Hematopoietic multipotent progenitor cell treated with erythropoietin and hydrocortisone succinate and interleukin-3 and kit ligand, for 8 days (in vitro differentiated cells): ENCODE measurements around the gene NES.

ENCODE experiments used
- DNase-seq: peaks from one replicate; pipeline ENCODE4 v3.0.0-alpha.2; 2015

NES gene, protein sequence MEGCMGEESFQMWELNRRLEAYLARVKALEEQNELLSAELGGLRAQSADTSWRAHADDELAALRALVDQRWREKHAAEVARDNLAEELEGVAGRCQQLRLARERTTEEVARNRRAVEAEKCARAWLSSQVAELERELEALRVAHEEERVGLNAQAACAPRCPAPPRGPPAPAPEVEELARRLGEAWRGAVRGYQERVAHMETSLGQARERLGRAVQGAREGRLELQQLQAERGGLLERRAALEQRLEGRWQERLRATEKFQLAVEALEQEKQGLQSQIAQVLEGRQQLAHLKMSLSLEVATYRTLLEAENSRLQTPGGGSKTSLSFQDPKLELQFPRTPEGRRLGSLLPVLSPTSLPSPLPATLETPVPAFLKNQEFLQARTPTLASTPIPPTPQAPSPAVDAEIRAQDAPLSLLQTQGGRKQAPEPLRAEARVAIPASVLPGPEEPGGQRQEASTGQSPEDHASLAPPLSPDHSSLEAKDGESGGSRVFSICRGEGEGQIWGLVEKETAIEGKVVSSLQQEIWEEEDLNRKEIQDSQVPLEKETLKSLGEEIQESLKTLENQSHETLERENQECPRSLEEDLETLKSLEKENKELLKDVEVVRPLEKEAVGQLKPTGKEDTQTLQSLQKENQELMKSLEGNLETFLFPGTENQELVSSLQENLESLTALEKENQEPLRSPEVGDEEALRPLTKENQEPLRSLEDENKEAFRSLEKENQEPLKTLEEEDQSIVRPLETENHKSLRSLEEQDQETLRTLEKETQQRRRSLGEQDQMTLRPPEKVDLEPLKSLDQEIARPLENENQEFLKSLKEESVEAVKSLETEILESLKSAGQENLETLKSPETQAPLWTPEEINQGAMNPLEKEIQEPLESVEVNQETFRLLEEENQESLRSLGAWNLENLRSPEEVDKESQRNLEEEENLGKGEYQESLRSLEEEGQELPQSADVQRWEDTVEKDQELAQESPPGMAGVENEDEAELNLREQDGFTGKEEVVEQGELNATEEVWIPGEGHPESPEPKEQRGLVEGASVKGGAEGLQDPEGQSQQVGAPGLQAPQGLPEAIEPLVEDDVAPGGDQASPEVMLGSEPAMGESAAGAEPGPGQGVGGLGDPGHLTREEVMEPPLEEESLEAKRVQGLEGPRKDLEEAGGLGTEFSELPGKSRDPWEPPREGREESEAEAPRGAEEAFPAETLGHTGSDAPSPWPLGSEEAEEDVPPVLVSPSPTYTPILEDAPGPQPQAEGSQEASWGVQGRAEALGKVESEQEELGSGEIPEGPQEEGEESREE (N-terminal part only)

DNA sequence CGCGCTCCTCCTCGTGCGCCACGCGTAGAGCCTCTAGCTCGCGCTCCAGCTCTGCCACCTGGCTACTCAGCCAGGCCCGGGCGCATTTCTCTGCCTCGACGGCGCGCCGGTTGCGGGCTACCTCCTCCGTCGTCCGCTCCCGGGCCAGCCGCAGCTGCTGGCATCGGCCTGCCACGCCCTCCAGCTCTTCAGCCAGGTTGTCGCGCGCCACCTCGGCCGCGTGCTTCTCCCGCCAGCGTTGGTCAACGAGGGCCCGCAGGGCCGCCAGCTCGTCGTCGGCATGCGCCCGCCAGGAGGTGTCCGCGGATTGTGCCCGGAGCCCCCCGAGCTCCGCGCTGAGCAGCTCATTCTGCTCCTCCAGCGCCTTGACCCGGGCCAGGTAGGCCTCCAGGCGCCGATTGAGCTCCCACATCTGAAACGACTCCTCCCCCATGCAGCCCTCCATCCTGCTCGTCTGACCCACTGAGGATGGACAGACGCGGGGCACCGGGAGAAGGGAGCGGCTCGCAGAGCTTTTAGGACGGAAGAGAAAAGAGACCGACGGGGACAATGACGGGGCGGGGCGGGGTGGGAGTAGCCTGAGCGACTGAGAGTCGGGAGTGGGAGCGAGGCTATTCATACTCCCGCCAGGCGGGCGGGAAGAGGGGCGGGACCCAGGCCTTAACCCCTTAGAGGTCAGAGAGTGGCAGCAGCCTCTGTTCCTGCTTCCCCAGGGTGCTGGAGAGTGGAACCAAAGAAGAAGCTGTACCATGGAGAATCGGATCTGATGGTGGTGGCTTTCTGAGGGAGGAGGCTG, at the start of gene NES:
NES (minus strand) TSS at position 588 of the 796 bp plus-strand sequence; CDS start at position 445, 143 bp downstream.
- no peak for DNase-seq

DNA sequence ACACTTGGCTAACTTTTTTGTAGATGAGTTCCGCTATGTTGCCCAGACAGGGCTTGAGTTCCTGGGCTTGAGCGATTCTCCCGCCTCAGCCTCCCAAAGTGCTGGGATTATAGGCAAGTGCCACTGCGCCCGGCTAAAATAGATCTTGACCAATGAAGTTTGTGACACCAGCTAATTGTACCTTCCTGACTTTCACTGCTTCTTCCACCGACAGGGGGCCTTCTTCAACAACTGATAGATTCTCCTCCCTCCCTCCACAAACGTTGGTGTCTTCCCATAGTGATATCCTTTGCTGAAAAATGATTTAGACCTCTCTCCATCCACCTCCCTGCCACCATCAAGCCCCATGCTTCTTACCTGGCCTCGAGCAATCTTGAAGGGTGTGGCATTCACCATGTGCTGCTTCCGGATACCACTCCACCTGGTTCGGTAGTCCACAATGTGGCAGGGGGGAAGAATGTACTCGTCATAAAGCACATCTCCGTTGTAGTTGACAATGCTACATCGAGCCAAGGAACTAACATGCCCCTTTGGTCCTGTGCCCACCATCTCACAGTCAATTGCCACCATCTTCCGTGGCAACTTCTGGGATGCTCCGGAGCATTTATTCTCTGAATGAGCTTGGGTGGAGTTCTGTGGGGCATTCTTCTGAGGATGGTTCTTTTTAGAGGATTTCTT, 49.5 kb upstream of the NES start:
- DNase-seq: peak; percentile 86

DNA sequence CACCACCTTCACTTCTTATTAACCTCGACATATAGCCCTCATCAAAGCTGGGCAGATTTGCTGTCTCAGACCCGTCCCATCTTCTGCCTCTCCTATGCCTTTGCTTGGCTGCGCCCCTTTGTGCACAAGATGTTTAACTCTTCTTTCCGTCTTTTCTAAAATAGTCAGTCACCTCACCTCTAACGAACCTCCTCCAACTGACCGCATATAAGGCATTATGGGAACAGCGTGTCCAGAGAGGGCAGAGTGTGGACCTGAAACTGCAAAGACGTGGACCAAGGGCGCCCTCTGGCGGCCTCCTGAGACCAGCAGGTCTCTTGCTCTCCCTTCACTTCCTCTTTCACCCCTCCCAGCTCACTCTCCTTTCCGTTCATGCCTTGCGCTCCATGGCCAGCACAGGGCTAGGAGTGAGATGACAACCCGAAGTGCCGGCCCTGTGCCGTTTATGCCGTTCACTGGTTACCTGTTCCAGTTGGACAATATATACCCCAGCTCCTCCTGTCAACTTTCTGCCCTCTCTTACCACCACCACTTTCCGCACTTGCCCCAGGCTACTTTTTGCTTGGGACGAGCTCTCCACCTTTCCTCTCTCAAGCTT, 48.6 kb upstream of the NES start:
- peak; percentile 90 for DNase-seq

DNA sequence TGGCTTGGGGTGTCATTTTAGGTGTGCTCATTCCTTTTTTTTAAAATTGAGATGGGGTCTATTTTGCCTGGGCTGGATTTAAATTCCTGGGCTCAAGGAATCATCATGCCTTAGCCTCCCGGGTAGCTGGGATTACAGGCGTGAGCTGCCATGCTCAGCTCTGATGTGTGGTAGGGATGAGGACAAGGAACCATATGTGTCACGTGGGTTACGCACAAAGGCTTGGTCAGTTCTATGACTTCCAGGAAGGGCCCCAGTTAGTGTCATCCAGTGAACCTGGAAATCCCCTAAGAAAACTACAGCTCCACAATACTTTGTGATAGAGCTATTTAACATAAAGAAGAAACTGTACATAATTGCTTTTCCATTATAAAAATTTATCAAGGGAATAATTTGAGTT, 44.3 kb upstream of the NES start:
- no peak for DNase-seq

DNA sequence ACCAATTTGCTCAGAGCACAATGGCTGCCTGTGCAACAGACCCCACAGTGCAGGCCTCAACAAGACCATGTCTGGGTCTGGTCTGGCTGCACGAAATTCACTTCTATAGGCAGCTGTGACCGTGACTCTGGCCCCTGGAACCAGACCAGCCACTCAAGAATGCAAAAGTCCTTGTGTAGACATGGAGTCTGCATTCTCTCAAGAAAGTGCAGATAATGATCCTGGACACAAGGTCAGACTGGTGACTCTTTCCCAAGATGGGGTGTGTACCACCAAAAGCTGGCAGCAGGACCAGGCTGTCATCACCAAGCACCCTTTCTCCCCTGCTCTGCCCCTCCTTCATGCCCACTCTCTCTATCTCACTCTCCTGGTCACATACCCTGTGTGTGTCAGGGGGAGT, 43.9 kb upstream of the NES start:
- DNase-seq: no peak

DNA sequence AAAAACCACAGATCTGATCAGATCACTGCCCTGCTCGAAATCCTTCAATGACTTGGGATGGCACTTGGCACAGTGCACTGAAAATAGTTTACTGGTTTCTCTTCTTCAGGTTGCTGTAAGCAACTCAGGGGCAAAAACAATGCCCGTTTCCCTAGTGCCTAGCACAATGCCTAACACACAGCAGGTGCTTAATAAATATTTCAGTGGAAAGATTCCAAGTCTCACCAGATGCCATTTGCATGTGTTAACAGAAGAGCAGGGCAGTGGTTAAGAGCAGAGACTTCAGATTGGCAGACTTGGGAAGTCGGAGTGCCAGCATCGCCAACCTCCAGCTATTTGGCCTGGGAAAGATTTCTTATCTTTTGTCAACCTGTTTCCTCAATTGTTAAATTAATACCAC, 40.1 kb upstream of the NES start:
- no peak for DNase-seq

DNA sequence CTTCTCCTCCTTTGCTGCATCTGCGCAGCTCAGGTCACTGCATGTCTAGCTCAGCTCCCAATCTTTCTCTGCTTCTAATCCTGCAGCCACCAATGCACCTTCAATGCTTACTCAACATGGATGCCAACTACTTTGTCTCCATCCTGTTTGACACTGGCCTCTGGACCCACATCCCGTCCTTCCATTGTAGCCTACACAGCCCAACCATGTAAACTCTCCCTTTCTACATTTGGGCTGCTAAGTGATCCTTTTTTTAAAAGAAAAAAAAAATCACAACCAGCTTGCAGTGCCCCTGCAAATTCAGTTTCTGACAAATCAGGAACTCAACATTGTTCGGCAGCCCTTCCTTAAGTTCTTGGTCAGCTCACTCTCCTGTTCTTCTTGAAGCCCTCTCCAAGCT, 37.6 kb upstream of the NES start:
- no peak for DNase-seq

DNA sequence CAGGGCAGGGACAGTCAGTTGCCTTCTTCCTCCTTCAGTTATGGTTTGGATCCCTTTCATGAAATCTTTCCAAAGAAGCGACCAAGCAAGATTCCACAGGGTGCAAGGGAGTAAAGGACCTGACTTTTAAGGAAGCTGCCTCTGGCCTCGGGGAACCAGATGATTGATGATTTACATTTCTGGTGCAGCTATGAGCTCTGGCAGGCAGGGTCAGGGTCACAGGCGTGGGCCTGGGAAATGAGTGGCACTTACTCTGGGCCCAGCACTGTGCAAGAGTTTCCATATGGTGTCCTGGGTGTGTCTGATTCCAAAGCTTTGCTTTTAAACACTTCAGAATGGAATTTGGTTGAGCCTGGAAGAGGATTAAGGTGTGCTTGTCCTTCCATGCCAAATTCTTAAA, 35.4 kb upstream of the NES start:
- no peak for DNase-seq

DNA sequence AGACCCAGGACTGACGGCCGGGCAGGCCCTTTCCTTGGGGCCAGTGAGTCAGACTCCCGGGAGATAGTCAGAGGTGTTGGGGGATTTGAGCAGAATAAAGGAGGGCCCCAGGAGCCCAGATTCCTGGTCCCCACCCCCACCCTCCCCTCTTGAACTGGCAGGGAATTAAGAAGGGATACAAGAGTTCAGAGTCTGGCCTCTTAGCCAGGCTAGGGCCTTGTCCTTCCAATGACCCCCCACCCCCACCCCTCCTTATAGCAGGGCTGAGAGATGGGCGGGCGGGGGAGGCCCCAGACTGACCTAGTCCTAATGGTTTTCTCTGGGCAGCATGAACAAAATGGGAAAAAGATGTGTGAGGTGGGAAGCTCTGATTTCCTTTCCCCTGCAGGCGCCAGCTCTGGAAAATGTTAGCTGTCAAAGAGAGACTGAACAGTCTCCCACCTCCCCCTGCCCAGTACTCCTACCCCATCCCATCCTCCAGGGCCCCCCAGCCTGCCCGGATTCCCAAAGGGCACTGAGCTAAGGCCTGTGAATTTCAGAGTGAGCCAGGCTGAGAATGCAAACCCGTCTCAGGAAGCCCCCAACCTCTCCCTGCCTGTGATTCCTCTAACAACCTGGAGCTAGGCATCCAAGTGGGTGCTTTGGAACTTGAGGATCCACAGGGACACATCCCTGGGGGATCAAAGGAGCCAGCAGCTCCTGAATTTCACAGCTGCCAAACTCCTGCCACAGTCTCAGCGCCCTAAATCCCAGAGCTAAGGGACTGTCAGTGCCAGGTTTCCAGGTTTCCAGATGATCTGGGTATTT, 34.0 kb upstream of the NES start:
- no peak for DNase-seq

DNA sequence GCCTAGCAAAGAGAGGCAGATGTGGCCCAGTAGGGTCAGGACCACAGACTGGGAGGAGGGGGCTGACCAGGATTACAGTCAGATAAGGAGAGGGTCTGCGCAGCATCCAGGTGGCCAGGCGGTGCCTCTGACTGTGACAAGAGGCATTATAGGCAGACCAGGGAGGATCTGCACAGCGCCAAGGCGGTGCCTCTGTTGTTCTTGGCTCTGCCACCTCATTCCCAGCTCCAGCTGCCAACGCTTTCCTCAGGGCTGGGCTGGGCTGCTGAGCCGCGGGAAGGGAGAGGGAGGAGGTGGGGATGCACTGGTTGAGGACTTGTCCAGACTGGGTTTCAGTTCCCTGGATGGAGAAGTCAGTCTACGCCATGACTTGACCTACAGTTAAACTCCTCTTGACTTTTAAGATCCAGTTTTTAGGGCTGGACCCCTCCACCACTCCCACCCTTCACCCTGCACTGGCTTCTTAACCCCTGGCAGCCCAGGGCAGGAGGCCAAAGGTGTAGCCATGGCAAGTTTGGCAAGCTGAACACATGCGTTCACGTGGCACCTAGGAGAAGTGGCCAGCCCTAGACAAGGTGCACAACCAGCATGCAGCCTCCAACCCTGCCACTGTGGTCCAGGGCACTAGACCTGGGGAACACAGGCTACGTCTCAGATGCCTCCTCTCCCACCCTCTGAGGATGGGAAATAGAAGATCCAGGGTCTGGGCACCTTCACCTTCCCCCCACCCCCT, 32.7 kb upstream of the NES start:
- no peak for DNase-seq

DNA sequence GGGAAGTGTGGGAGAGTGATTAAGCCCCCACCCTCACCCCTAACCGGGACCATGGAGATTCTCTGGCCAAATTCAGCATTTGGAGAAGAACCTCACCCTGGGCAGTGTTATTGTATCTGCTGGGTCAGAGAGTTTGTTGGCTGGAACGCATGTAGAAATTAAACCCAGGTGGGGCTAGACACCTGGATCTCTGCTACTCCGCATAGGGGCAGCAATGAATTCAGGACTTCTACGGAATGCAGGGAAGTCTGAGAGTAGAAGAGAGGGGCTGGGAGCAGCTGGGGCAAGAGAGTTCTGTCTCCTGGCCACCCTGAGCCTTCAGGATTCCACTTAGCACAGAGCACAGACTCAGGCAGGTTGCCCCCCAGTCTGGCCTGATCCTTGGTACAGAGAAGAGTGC, 31.8 kb upstream of the NES start:
- DNase-seq: no peak

DNA sequence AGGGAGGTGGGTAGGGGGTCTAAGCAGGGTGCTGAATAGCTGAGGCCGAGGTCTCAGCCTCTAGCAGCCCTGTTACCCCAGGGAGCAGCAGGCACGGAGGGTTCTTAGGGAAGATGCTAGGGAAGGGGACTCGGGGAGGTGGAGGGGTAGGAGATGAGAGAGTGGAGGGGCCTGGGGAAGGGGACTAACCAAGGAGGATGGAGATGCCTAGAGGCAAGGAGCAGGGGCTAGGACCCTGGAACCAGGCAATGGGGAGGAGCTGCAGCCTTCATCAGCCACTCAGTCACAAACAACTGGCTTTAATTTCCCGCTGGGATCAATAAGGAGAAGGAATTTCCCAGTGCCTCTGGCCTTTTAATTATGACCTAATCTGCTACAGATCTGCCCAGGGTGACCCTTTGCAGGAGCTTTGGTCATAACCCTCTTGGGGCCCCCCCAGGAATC, 31.0 kb upstream of the NES start:
- no peak for DNase-seq

DNA sequence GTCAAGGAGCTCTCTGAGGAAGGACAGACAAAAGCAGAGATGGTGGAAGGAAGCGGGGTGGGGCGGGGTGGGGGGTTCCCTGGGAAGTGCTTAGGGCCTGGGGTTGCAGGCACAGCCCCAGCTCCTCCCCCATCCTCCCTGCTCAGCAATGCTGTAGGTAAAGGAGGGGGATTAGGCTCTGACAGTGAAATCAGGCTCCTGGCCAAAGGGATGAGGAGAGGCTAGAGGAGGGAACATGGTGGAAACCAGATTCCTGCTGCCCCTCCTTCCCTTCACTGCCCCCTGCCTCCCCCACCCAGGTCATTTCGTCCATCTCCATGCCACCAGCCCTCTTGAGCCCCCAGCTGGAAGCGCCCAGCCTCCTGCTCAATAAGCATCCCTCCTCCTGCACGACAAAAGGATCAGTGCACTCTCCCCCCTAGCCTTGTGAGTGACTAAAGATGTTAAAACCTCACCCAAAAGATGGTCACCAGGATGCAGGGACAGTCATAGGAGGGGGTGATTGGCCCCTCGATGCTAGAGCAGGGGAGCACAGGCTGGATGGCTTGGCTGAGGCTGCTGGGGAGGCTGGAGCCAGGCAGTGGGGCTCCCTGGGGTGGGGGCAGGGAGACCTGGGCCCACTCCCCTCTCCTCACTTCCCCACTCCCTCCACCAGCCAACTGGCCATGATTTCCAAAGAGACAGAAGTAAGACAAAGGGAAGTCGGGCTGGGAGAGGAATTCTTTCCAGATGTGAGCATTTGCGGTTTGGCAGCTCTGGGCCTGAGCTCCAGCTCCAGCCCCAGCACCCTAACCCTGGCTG, 30.4 kb upstream of the NES start:
- no peak for DNase-seq

DNA sequence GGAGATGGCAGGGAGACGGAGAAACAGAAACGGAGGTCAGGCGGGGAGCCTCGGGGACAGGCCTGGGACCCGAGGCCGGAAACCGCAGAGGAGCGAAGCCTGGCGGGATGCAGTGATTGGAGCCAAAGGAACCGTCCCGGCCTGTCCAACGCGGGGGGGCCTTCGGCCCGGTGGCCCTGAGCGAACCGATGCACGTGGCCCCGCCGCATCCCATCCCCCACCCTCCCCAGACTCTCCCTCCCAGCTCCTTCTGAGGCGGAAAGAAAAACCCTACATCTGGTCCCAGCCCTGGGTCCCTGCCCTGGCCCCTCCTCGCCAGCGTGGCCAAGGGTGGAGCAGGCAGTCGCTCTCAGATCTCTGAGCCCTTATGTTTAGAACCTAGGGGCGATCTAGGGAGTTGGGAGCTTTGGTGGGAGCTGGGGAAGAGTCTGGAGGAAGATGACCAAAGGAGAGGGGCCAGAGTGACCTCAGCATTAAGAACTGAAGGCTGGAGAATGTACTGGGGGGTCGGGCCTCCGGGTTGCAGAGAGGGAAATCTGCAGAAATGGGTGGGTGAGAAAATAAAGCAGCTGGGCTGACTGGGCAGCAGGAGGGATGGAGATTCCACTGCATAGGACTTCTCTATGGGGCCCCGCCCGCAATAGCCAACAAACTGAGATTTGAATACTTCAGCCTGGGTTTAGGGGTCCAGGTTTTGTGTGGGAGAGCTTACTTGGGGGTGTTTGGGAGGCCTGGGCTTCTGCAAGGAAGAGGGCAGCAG, 29.6 kb upstream of the NES start:
- no peak for DNase-seq

DNA sequence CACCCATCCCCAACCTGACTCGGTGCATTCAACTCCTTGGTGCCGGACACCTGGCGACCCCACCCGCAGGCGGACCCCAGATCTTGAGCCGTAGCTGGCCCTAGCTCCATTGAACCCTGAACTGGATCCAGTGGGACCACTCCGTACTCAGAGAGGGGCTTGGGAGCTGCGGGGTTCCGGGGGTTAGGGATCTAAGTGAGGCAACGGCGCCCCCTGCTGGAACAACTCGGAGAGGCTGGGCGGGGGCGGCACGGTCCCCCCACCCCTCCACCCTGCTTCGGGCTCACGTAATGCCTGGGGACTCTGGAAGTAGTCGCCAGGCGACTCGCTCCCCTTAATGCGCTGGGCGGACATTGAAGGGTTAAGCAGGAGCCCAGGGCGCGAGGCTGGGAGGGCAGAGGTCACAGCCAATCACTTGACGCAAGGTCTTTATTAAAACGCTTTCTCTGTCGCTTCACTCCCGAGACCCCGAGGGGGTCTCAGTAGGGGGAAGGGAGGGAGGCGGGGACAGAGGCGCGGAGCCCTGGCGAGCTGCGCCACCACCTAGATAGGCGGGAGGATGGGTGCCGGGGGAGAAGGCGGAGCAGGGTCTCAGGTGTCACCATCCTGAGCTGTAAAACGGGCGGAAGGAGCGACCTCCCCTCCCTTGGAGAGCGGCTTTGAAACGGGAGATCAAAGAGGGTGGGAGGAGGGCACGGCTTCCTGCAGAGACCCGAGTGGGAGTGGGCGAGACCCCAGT, 28.9 kb upstream of the NES start:
- peak; percentile 17 for DNase-seq

DNA sequence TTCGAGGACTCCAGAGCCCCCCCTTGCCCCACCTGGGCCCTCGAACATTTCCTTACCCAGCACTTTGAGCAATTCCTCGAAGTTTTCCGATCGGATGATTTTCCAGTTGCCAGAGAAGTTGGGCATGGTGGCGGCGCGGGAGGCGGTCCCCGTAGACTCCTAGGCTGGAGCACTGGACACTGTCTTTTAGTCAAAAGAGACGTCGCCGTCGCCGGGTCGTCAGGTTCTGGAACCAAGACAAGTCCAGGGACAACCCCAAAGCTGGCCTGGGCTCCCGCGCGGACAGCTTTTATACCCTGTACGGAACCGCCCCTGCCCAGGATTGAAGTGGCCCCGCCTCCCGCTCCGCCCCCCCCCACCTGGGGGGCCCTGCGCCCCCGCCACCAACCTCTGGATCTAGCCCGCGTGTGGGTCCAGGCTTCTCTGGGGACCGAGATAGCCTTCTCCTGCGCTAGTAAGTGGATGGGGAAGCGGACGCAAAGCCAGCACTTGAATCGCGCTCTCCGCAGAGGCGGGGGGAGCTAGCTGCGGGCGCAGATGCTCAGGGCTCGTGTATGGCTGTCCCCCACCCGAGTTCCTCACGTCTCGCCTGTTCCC, 28.2 kb upstream of the NES start, which contains the start of gene CRABP2:
CRABP2 (minus strand) TSS at position 263 of the 597 bp plus-strand sequence; CDS start at position 126, 137 bp downstream.
- no peak for DNase-seq

DNA sequence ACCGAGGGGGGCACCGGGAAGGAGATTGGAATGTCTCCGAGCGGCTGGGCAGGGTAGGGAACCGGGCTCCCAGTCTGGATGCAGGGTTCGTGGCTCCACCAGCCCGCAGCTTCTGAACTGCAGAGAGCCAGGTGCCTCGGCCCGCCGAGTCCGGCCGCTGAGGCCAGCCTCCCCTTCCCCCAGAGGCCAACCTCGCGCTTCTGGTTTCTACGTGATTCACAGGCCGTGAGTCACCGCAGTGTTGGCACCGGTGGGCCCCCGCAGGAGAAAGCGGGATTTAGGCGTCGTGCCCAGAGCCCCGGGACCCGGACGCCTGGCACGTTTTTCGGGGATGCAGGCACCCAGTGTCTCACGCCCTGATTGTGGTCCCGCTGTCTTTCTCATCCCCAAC, 27.7 kb upstream of the NES start:
- no peak for DNase-seq
